Superior temporal gyrus (tissue), 1 donor: ENCODE data around the gene PLEKHG4.

Experiments
- DNase-seq: peaks from one replicate; pipeline ENCODE4 v3.0.0-alpha.2; 2016; ENCODE audit errors: extremely low spot score

The PLEKHG4 gene

GRCh38 chr16:67329901-67330300 lies 50.6 kb downstream of the PLEKHG4 start:
- DNase-seq, result no peak

GRCh38 chr16:67333315-67333714 lies 54.0 kb downstream of the PLEKHG4 start:
- DNase-seq, result no peak

GRCh38 chr16:67336116-67336515 lies 56.8 kb downstream of the PLEKHG4 start:
- no peak for DNase-seq

- DNase-seq, result no peak
These were observed 57.3 kb downstream of the PLEKHG4 start for GRCh38 chr16:67336648-67337047.
